ENCODE data around the gene ICAM2.

ICAM2 gene

DNA sequence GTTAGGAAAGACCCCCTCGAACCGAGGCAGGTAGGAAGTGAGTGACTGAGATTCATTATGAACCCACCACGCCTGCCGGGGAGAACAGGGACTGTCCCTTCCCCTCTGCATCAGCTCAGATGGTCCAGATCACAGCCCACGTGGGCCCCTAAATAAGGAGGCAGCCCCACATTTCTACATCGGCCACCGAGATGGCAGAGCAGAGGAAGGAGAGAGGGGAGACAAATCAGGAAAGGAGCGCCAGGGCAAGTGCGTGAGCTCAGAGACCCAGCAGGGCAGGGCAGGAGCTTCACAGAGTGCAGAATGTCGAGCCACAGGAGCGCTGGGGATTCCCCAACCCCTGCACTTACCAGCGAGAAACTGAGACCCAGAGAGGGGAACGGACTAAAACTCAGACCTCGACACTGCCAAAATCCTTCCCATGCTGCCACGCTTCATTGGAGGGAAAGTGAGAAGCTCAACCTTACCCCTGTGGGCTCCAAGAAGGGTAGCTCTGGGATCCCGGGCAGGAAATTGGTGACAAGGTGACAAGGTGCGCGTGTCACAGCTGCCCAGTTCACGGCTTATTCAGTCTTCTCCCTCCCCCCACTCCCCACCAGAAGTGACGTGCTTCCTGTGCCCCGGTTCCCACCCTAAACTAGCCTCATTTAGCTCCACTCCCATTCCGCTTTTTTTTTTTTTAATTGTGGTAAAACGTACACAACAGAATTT, at the start of gene ICAM2:
TSS of gene ICAM2 (minus strand) at position 578 of the 711 bp plus-strand sequence. CDS start 13,942 bp downstream, outside the sequence.
- peak within 1 kb of the TSS; percentile 94 to 98 for H3K27ac Mint-ChIP-seq
- peak within 1 kb of the TSS; percentile 94 to 95 for H3K4me3 Mint-ChIP-seq
- no peaks in the 10 kb centered on the region for H3K27me3 Mint-ChIP-seq
- no peaks in the 10 kb centered on the region for H3K9me3 Mint-ChIP-seq
- DNase-seq (peak; percentile 79 to 88), ATAC-seq (peak; percentile 84)
- peaks cover 76% of the 10 kb centered on the region for H3K4me1 Mint-ChIP-seq

DNA sequence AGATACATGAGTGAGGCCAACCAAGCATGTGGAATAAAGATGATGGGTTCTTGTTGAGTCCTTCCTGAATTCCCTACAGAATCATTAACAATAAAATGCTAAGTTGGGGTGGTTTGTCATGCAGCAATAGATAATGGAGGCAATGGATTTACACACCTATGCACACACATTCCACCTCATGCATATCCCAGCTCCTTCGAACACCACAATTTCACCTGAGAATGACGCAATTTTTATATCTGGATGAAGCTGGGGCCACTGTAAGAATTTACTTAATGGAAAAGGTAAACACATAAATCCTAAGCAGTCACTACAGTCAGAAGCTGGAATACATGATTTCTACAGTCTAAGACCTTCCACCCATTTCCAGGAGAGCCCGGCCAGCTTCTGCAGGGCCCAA, 49.8 kb upstream of the ICAM2 start:
- Mint-ChIP-seq H3K4me1 (peaks cover 24% of the 10 kb centered on the region), H3K9me3 (peaks cover 15 to 19% of the 10 kb centered on the region in 2 donors), H3K4me3 (no peak overlapping the region), H3K27me3 (no peaks in the 10 kb centered on the region), H3K27ac (no peak overlapping the region)
- DNase-seq: no peak
- no peak for ATAC-seq

- Mint-ChIP-seq H3K4me1 (peaks cover 31% of the 10 kb centered on the region), H3K27ac (no peak overlapping the region), H3K27me3 (no peaks in the 10 kb centered on the region), H3K4me3 (no peak overlapping the region), H3K9me3 (peaks cover 15 to 19% of the 10 kb centered on the region in 2 donors)
- DNase-seq: no peak
- ATAC-seq: no peak
Observed at GRCh38 chr17:64069143-64069542, 48.7 kb upstream of the ICAM2 start.

- H3K4me3 Mint-ChIP-seq: no peak overlapping the region
Observed at GRCh38 chr17:64067657-64068056, 47.2 kb upstream of the ICAM2 start.

DNA sequence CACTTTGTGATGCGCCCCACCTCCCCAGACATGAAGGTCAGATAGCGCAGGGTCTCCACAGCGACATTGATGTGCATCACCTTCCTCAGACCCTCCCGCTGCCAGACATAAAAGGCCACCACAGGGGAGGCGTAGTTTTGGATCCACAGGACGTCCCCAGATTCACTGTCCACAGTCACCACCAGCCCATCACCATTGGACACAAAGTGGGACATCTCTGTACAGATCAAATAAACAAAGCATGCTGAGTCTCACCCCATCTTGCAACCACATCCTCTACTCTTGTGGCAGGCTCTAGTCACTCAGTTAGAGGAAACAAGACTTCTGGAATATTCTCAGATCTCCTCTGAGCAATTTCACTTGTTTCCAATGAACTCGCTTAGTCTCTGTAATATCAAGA, 46.3 kb upstream of the ICAM2 start:
- ATAC-seq (no peak), DNase-seq (no peak)
- peak overlapping the region in 1 of 2 donors; percentile 19 for H3K27ac Mint-ChIP-seq
- peaks cover 15 to 19% of the 10 kb centered on the region in 2 donors for H3K9me3 Mint-ChIP-seq
- H3K4me3 Mint-ChIP-seq: peak overlapping the region in 1 of 2 donors; percentile 61
- no peaks in the 10 kb centered on the region for H3K27me3 Mint-ChIP-seq
- H3K4me1 Mint-ChIP-seq: peaks cover 53% of the 10 kb centered on the region

More at GRCh38 chr17:64067657-64068056, 47.2 kb upstream of the ICAM2 start:
- no peak for DNase-seq
- Mint-ChIP-seq H3K27me3 (no peaks in the 10 kb centered on the region), H3K4me1 (peaks cover 46% of the 10 kb centered on the region), H3K9me3 (peaks cover 15 to 19% of the 10 kb centered on the region in 2 donors), H3K27ac (peak overlapping the region in 1 of 2 donors; percentile 68)
- no peak for ATAC-seq

DNA sequence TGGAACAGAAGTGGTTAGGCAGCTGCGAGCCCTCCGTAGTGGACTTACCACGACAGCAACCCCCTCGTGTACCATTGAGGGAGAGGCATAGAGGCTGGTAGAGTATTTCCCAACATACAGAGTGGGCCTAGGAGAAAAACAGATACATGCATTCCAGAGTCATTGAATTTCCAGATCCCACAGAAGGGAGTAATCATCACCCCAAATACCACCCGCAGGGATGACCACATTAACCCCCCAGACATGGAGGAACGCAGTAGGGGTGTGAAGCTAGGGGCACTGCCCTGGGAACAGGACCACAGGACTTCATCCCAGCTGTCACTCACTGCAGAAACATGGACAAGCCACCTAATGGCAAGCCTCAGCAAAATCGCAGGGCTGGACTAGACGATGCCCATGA, 44.7 kb upstream of the ICAM2 start:
- peaks cover 69% of the 10 kb centered on the region for H3K4me1 Mint-ChIP-seq
- H3K4me3 Mint-ChIP-seq: no peak overlapping the region
- no peak for ATAC-seq
- H3K27me3 Mint-ChIP-seq: no peaks in the 10 kb centered on the region
- peaks cover 12 to 15% of the 10 kb centered on the region in 2 donors for H3K9me3 Mint-ChIP-seq
- DNase-seq: no peak
- H3K27ac Mint-ChIP-seq: no peak overlapping the region

- Mint-ChIP-seq H3K27ac (no peak overlapping the region), H3K4me3 (no peak overlapping the region), H3K9me3 (peaks cover 4 to 7% of the 10 kb centered on the region in 2 donors), H3K27me3 (no peaks in the 10 kb centered on the region), H3K4me1 (peaks cover 77% of the 10 kb centered on the region)
- DNase-seq: no peak
- no peak for ATAC-seq
Observed at GRCh38 chr17:64064331-64064730, 43.9 kb upstream of the ICAM2 start.

- Mint-ChIP-seq H3K9me3 (peaks cover 4 to 6% of the 10 kb centered on the region in 2 donors), H3K27ac (peak overlapping the region in 1 of 2 donors; percentile 59), H3K27me3 (no peaks in the 10 kb centered on the region), H3K4me1 (peaks cover 79% of the 10 kb centered on the region), H3K4me3 (peak overlapping the region in 1 of 2 donors; percentile 28)
- DNase-seq: peak; percentile 28 to 40
- ATAC-seq: peak; percentile 59
Observed at GRCh38 chr17:64063766-64064224, 43.4 kb upstream of the ICAM2 start.

DNA sequence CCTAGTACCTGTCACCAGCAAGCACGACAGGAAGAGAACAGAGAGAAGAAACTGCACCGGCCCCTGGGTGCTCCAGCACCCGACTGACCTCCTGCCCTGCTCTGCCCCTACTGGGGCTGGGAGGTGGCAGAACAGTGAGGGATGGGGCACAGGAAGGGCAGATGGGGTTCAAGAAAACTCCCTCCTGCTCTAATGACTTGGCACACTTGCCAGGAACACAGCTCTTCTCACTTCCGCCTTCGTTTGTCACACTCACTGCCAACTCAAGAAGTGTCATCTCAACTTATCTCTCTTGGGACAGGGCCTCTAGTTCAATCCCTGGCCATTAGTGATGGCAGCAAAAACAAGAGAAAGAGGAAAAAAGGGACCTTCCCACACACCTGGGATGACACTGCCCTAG, 42.7 kb upstream of the ICAM2 start:
- Mint-ChIP-seq H3K27me3 (no peaks in the 10 kb centered on the region), H3K9me3 (no peaks in the 10 kb centered on the region), H3K27ac (peak overlapping the region; percentile 4 to 55), H3K4me1 (peaks cover 83% of the 10 kb centered on the region), H3K4me3 (no peak overlapping the region)
- DNase-seq (no peak), ATAC-seq (no peak)

DNA sequence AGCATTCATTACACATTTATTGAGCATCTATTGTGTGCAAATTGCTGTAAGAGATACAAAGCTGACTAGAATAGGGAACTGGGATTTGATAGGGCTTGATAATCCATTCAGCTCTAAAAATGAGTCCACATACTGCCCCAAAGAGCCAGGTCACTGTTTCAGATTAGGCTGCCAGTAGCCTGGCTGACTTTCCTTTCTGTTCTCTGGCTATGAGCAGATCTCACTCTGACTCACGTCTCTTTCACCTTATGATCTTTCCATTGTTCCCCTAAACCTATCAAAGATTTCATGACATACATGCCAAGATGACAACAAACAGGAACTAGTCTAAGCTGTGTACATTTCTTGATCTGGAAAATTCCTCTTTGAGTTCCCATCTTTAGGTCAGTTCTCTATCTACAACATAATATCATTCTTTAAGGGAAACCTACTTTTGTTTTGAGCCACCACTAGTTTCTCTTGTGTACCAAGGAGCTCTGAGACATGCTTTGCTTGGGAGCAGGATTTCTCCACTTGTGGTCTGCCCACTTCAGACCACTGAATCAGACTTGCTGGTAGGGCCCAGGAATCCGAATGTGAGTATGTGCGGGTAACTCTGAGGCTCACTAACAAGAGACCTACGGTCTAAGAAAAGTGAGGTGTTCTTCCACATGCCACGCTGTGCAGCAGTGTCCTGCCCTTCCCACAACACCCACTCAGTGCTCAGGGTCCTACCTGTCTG, 40.9 kb upstream of the ICAM2 start:
- ATAC-seq (peak; percentile 93), DNase-seq (peak in 1 of 2 donors; percentile 49)
- Mint-ChIP-seq H3K4me3 (peak overlapping the region in 1 of 2 donors; percentile 36), H3K27me3 (no peaks in the 10 kb centered on the region), H3K9me3 (no peaks in the 10 kb centered on the region), H3K27ac (peak overlapping the region; percentile 1 to 82), H3K4me1 (peaks cover 74% of the 10 kb centered on the region)

DNA sequence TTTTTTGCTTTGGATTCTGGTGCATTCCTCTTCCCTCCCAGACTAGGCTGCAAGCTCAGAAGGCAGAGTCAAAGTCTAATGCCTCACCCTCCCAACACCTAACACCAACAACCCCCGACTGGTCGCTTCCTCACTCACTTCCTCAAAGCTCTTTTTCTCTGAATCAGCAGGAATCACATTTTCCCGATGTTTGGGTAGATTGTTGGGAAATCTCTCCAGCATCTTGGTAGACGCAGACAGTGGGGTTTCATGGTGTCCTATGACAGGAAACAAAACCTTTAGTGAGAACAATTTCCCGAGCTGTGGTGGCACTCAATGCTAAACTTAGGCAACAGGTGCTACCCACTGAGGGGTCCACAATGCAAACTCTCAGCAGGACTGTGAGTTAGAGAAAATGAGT, 39.9 kb upstream of the ICAM2 start:
- Mint-ChIP-seq H3K4me1 (peaks cover 74% of the 10 kb centered on the region), H3K4me3 (peak overlapping the region in 1 of 2 donors; percentile 36), H3K9me3 (no peaks in the 10 kb centered on the region), H3K27me3 (no peaks in the 10 kb centered on the region), H3K27ac (no peak overlapping the region)
- ATAC-seq: no peak
- DNase-seq: no peak

GRCh38 chr17:64059756-64060155, 39.3 kb upstream of the ICAM2 start:
- no peaks in the 10 kb centered on the region for H3K27me3 Mint-ChIP-seq
- H3K27ac Mint-ChIP-seq: peak overlapping the region in 1 of 2 donors; percentile 27
- no peaks in the 10 kb centered on the region for H3K9me3 Mint-ChIP-seq
- peaks cover 73% of the 10 kb centered on the region for H3K4me1 Mint-ChIP-seq
- DNase-seq (no peak), ATAC-seq (no peak)
- peak overlapping the region in 1 of 2 donors; percentile 36 for H3K4me3 Mint-ChIP-seq

DNA sequence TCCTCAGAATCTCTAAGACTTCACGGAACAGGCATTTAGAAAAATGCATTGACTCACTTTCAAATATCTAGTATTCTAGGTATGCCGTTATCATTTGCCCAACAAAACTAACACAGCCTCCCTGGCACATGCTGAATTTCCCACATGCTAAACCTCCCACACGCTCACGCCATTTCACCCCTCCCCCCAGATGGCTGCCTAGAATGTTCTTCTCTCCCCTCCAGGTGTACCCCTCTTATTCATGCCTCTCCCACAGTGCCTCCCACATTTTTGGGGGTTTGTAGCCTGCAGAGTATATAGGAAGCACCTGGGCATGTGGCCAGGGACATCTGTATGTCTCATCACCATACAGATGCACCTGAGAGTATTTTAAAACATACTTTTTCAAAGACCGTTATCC, 38.2 kb upstream of the ICAM2 start:
- no peaks in the 10 kb centered on the region for H3K9me3 Mint-ChIP-seq
- H3K27me3 Mint-ChIP-seq: no peaks in the 10 kb centered on the region
- no peak overlapping the region for H3K4me3 Mint-ChIP-seq
- ATAC-seq: no peak
- peak overlapping the region in 1 of 2 donors; percentile 11 for H3K27ac Mint-ChIP-seq
- no peak for DNase-seq
- peaks cover 61% of the 10 kb centered on the region for H3K4me1 Mint-ChIP-seq

- H3K4me1 Mint-ChIP-seq: peaks cover 53% of the 10 kb centered on the region
- ATAC-seq: no peak
Observed at GRCh38 chr17:64057701-64058263, 37.3 kb upstream of the ICAM2 start.

GRCh38 chr17:64056269-64057005, 36.0 kb upstream of the ICAM2 start:
- ATAC-seq: no peak
- no peak for DNase-seq
- Mint-ChIP-seq H3K27ac (no peak overlapping the region), H3K4me3 (no peak overlapping the region), H3K4me1 (peaks cover 46% of the 10 kb centered on the region), H3K27me3 (no peaks in the 10 kb centered on the region), H3K9me3 (no peaks in the 10 kb centered on the region)

More at GRCh38 chr17:64057701-64058263, 37.3 kb upstream of the ICAM2 start:
- no peaks in the 10 kb centered on the region for H3K27me3 Mint-ChIP-seq
- no peak overlapping the region for H3K27ac Mint-ChIP-seq
- H3K9me3 Mint-ChIP-seq: no peaks in the 10 kb centered on the region
- DNase-seq: no peak
- no peak overlapping the region for H3K4me3 Mint-ChIP-seq

Data from stimulated activated naive CD8-positive, alpha-beta T cell treated with anti-CD3 and anti-CD28 coated beads, Interleukin-15, amount 100 ng/mL, for 72 hours (primary cell).